NK-92 treated with Interleukin-12 subunit alpha and Interleukin-12 subunit beta, amount 100 ng/mL, for 24 hours (cell line): Measurements from ENCODE around the gene TCF12.

Experiments
- DNase-seq: peaks from one replicate; lab custom pipeline; 2025; lab: John Stamatoyannopoulos, UW

The TCF12 gene

DNA sequence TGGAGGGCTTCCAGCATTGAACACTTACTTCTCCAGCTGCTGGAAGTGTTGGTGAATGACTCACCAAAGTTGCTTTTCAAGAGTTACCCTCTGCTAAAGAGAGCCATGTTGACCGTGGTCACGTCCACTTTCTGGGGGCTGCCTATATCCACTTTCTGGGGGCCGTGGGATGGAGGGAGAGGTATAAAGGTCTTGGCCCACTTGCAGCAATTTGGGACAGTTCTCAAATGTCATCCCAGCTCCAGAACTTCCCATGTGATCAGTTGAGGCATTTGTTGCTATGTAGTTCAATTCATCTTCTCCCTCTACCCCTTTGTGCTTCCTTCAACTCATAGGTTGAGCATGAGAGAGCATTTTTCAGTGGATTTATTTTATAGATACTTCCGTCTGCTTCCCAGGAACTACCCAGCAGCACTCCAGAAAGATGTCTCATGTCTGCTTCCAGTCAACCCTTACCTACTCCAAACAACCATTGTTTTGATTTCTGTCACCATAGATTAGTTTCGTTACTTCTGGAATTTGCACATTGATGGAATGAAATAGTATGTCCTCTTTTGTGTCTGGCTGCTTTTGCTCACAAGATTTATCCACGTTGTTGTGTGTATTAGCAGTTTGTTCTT lies 130.6 kb downstream of the TCF12 start:
- no peak for DNase-seq

GRCh38 chr15:57053470-57053869 lies 135.0 kb downstream of the TCF12 start:
- DNase-seq, result no peak

GRCh38 chr15:57054204-57054750 lies 135.8 kb downstream of the TCF12 start:
- DNase-seq, result no peak

- no peak for DNase-seq
Measured at GRCh38 chr15:57056357-57056756, 137.9 kb downstream of the TCF12 start.

GRCh38 chr15:57057134-57057930 lies 138.9 kb downstream of the TCF12 start:
- no peak for DNase-seq

DNA sequence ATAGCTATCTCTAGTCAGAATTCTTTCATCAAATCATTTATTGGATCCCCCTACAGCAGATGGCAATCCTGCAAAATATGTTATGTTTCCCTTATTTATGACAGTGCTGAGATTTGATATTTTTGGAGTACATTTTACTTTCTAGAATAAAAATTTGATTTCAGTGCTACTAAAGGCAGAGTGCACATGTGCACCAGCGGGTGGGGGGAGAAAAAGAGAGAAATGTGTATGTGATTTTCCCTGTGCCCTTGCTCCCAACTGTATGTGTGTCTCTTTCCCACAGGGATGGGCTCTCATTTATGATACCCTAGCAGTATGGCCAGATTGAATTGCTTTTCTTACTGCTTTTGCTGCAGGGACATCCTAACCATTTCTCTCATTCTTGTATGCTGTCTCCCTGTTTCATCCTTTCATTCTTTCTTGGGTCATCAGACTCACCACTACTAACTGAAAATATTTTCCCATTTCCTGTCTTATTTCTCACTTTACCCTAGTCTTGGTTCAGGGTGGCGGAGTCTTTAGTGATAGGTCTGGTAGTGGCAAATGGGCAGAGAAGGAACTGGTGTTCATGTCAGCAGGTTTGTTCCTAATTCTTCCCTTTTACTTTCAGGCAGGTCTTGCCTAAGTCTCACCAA lies 140.7 kb downstream of the TCF12 start:
- DNase-seq, result no peak

DNA sequence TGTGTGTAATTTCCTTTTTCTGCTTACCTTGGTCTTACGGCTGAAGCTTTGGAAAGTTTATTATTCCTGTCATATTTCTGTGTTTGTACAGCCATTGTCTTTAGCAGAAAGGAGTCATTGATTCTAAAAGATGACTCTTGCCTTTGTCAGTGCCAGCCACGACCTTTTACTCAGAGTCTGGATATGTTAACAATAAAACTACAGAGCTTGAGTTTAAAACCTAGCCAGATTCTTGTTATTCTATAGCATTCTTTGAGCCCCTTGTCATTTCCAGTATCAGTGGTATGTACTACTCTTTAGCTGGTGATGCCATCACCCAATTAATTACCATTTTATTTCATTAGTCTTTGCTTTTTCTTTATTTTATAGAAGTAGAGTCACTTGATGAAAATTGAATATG lies 142.4 kb downstream of the TCF12 start:
- DNase-seq, result no peak

- DNase-seq, result no peak
Measured at GRCh38 chr15:57061281-57061680, 142.8 kb downstream of the TCF12 start.

- no peak for DNase-seq
Measured at GRCh38 chr15:57061696-57062095, 143.3 kb downstream of the TCF12 start.

DNA sequence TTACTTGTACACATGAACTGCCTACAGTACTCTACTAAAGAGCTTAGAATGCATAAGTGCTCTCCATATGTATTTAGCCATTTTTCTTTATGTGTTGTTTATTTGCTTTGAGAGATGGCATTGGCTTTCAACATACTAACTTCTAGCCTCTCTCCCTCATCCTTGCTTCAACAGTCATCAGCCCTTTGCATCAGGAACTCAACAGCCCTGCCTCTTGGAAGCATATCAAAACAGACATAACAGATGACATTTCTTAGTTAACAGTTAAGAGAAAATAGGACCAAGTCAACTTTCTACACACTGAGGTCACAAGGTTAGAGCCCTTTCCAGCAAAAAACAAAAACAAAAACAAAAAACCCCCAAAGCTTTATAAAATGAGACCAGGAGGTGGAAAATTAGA lies 145.6 kb downstream of the TCF12 start:
- no peak for DNase-seq

DNA sequence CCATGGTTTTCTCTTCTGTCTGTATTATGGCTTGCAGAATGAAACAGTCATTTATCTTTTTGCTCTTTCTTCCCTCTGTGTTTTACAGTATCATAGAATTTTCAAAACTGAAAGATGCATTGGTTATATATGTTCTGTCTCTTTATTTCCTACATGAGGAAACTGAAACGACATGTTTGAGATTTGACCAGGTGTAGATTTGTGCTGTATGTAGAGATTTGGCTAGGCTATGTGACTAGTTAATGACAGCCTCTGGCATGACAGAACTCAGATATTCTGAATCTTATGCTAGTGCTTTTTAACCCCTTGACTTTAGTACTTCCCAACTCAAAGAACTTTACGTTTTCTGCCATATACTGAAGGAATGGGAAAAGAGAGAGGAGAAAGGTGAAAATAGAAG lies 151.0 kb downstream of the TCF12 start:
- no peak for DNase-seq

DNA sequence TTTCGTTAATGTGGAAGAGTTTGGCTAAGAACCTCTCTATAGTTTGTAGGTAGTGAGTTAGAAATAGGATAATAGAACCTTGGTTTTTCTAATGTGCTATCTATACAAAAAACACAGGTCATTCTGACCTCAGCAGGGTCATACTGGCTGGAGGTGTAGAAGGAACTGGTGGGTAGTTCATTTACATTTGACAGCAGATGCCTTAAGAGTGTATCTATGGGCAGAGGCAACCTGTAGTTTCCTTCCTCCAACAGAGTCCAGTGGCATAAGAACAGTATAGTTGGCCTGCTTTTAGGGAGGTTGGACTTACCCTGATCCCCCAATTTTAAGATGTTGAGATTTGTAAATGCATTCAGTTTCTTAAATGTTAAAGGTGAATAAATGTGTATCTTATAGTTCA lies 152.2 kb downstream of the TCF12 start:
- DNase-seq, result no peak

- DNase-seq, result no peak
Measured at GRCh38 chr15:57079446-57079845, 161.0 kb downstream of the TCF12 start.

DNA sequence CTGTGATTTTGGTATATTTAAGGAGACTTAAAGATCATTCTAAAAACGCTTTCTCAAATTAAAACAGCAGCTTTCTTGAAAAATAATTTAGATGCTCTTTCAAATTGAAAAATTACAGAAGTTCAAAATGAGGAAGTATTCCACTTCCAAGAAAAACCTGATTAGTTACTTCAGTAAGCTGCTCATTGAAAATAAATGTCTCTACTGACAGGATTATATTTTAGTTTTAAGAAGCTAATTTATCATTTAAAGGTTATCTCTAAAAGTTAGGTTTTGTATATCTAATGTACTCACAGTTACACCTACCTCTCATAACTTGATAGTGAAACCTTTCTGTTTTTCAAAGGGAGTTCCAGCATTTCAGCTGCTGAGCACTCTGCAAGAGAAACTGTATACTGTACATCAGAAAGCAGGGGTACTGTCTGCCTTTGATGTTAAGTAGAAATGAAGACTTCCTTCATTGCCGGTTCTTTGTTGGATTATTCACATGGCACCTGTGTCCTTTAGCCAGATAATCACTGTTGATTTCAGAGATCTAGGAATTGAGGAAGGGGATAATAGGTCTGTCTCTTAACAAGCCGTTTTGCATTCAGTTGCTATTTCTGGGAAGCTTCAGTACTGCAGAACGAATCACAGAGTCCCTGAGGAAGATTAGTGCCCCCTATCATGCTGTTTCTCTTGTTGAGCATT lies 161.6 kb downstream of the TCF12 start:
- DNase-seq, result no peak

GRCh38 chr15:57082054-57082728 lies 163.7 kb downstream of the TCF12 start:
- DNase-seq, result no peak

DNA sequence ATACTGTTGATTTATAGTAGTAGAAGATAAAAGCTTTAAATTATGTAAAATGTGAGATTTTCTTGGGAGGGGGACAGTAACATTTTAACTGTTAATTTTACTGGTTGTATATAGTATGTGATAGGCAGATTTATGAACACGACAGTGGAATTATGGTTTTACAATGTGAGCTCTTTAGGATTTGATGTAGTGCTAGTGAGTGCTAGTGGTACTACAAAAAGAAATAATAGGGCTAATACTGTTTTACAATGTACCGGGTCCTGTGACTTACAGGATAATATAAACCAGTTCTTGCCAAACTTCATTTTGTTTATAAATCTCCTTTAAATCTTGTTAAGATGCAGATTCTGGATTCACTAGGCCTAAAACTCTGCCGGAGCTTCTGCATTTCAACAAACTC lies 165.7 kb downstream of the TCF12 start:
- DNase-seq, result no peak

- DNase-seq, result no peak
Measured at GRCh38 chr15:57085267-57085666, 166.8 kb downstream of the TCF12 start.

- no peak for DNase-seq
Measured at GRCh38 chr15:57086857-57087427, 168.5 kb downstream of the TCF12 start.

DNA sequence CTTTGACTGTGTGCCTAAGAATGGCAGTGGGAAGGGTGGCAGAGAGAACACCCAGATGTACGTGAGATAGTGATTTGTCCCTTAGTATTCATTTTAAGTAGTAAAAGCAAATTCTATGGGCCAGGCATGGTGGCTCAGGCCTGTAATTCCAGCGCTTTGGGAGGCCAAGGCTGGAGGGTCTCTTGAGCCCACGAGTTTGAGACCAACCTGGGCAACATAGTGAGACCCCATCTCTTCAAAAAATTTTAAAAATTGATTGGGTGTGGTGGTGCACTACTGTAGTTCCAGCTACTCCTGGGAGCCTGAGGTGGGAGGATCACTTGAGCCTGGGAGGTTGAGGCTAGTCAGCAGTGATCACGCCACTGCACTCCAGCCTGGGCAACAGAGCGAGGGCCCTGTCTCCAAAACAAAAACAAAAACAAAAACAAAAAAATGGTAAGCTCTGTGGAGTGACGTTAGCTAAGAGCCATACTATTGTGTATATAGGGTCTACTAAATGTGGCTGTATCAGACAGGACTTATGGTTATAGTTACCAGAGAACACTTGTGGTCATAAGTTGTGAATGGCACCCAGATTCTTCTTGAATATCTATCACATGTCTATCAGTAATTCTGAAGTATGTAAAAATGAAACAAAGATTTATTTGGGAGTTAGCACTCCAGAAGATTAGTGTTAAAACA lies 171.5 kb downstream of the TCF12 start:
- DNase-seq, result no peak

GRCh38 chr15:57090496-57090859 lies 172.0 kb downstream of the TCF12 start:
- DNase-seq, result no peak

DNA sequence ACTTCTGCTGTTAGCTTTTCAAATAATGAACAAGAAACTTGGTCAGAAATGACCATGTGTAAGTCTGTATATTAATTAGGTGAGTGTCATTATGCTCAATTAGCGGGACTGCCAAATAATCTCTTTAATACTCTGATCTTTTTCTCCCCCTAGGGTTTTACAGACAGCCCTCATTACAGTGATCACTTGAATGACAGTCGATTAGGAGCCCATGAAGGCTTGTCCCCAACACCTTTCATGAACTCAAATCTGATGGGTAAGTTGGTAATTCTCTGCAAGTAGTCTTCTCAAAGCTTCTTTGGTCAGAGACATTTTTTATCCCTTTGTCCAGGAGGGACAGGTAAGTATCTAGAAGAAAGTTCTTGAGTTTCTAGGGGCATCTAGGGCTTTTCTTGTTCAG lies 173.2 kb downstream of the TCF12 start:
- DNase-seq, result no peak
